ENCODE data around the gene MSL3B.
"Not testable (repeated sequence)": the region's sequence is repeated elsewhere in the genome, so short reads cannot be mapped to it uniquely, and the experiment has no call there.

DNA sequence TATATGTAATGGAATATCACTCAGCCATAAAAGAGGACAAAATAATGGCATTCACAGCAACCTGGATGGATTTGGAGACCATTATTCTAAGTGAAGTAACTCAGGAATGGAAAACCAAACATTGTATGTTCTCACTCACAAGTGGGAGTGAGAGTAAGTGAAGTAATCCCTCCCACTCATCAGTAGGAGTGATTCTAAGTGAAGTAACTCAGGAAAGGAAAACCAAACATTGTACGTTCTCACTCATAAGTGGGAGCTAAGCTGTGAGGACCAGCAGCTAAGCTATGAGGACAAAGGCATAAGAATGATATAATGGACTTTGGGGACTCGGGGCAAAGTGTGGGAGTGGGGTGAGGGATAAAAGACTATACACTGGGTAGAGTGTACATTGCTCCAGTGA lies 28.1 kb upstream of the MSL3B start:
- TF ChIP-seq EZH2 (IDR thresholded peaks at IDR 0.05): not testable (repeated sequence)
- TF ChIP-seq, protein P1, sequence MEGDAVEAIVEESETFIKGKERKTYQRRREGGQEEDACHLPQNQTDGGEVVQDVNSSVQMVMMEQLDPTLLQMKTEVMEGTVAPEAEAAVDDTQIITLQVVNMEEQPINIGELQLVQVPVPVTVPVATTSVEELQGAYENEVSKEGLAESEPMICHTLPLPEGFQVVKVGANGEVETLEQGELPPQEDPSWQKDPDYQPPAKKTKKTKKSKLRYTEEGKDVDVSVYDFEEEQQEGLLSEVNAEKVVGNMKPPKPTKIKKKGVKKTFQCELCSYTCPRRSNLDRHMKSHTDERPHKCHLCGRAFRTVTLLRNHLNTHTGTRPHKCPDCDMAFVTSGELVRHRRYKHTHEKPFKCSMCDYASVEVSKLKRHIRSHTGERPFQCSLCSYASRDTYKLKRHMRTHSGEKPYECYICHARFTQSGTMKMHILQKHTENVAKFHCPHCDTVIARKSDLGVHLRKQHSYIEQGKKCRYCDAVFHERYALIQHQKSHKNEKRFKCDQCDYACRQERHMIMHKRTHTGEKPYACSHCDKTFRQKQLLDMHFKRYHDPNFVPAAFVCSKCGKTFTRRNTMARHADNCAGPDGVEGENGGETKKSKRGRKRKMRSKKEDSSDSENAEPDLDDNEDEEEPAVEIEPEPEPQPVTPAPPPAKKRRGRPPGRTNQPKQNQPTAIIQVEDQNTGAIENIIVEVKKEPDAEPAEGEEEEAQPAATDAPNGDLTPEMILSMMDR (IDR thresholded peaks at IDR 0.05): not testable (repeated sequence)

Measured in neural progenitor cell (in vitro differentiated cells).